ENCODE results near the gene MROH2A. TPM values are rescaled to one million over a fixed set of nuclear protein-coding genes. Genes with fewer than 3 reads are reported as not detected.
"Not testable (repeated sequence)": the region's sequence is repeated elsewhere in the genome, so short reads cannot be mapped to it uniquely, and the experiment has no call there.

MROH2A gene, protein sequence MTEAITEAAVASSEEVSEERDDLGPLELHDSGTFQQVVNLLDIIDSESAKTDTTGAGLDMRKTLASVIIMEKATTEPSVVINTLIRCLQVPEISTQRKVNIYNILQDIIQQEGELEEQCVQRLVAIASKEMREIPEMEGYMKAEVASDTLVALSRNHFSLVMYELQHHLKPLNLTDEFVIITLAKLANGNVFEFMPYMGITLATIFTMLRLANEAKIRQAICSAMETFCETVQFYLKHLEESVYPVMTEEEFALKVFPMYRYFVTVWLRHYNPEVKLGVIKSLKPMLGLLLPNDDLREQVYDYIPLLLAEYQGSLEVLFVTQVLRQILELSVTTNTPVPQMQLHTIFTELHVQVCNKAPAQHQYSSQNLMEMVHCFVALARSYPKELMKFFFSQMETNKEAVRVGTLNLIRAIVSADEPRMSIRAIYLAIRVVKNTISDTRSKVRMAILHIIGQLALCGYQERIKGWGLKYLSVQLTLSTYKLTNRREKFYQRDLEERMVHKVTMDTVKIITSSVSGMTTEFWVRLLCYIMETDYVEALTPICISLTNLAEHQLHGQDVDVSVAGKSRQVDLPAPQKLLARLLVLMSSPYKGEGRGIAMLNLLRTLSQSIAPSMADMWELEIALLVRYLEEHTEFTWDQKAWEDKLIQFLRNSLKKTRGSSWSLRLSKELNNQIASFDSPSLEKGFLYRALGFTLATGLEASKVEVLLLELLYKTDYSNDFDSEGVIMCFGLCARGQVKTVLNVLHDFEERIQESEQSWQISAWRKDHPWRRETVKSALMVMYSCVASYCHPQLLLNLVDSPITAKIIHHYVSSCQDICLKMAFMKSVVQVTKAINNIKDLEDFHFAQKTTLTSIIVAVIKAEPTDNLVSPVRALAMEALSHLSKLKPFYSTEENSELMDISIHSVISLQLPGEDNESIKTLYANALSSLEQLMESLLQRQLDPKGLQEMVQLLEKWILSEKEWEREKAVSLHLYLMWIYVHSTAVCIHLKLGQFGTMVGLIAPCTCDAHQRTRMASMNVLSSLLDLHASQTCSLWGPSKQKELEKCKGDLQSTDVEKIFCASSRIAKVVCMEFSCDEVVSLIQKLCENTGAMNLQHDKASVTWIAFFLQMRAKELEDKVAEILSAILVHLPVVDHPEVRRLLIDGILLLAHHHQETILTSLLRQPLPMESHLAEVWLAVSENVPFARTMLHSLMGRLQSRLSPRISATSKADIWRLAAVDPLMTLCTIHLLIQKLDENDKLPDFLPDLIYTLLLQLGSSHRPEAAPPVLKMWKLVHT (N-terminal part only)
- 0.48 TPM in 1 of 2 replicates, not detected in the other for total RNA-seq (2014; rRNA removed; shearing (Covaris generic))

DNA sequence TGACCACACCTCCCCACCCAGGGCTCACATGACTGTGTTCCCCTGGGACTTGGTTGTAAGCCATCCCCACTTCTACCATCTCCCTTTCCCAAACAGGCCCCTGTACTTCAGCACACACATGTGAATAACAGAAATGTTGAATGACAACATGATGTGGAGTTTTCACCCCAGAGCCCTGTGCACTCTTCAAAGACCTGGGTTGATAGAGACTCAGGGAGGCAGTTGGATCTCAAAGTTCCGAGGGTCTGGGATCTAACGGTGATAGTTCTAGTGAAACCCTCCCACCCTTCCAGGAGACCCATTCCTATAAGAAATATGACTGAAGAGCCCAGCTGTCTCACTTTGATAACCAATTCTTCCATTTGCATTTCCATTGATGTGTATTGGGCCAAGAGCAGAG is at the start of gene MROH2A:
MROH2A (plus strand) TSS at position 301 of the 400 bp plus-strand sequence. CDS start 1,029 bp downstream, outside the sequence.
- DNase-seq (ENCODE audit: low spot score): no peak

DNA sequence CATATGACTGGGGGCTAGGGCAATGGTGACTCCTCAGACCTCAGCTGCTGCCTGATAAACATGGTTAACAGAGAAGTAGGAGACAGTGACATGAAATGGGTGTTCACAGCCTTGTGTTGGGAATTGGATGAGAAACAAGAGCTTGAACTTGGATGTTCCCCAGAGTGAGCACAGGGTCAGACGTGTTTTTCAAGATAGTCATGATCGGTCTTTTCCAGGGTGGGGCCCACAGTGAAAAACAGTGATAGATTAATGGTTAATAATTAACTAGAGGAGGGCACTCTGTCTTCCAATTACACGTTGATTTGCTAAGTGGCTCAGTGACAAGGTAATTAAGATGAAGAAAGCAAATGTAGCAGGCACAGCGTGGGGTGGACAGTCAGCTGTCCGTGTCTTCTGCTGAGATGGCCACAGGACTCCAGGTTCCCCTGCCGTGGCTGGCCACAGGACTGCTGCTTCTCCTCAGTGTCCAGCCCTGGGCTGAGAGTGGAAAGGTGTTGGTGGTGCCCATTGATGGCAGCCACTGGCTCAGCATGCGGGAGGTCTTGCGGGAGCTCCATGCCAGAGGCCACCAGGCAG is 49.3 kb upstream of the MROH2A start, which contains the start of gene UGT1A3:
UGT1A3 (plus strand) TSS at position 320 of the 579 bp plus-strand sequence; CDS start at position 405, 85 bp downstream.
- no peak for DNase-seq (ENCODE audit: low spot score)

DNA sequence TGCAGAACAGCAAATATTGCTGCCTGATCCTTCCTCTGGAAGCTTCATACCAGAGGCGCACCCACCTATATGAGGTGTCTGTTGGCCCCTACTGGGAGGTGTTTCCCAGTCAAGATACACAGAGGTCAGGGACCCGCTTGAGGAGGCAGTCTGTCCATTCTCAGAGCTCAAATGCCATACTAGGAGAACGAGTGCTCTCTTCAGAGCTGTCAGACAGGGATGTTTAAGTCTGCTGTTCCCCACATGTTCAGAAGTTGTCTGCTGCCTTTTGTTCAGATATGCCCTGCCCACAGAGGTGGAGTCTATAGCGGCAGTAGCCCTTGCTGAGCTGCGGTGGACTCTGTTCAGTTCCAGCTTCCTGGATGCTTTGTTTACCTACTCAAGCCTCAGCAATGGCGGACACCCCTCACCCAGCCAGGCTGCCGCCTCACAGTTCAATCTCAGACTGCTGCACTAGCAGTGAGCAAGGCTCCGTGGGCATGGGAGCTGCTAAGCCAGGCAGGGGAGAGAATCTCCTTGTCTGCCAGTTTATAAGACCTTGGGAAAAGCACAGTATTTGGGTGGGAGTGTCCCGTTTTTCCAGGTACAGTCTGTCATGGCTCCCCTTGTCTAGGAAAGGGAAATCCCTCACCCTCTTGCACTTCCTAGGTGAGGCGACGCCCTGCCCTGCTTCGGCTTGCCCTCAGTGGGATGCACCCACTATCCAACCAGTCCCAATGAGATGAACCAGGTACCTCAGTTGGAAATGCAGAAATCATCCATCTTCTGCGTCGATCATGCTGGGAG is 41.1 kb upstream of the MROH2A start:
- not testable (repeated sequence) for DNase-seq (ENCODE audit: low spot score)

DNA sequence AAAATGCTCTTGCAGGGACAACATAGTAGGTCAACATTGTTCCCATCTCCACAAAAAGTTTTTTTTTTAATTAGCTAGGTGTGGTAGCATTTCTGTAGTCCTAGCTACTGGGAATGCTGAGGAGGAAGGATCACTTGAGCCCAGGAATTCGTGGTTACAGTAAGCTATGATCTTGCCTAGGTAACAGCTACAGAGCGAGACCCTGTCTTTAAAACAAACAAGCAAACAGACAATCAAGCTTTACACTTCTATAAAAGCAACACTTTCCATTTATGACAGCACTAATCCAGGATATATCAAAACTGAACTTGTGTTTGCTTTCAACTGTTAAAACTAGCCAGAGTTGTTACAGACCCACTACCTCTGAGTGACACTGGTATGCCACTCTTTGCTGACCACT is 37.3 kb upstream of the MROH2A start:
- no peak for DNase-seq (ENCODE audit: low spot score)

DNA sequence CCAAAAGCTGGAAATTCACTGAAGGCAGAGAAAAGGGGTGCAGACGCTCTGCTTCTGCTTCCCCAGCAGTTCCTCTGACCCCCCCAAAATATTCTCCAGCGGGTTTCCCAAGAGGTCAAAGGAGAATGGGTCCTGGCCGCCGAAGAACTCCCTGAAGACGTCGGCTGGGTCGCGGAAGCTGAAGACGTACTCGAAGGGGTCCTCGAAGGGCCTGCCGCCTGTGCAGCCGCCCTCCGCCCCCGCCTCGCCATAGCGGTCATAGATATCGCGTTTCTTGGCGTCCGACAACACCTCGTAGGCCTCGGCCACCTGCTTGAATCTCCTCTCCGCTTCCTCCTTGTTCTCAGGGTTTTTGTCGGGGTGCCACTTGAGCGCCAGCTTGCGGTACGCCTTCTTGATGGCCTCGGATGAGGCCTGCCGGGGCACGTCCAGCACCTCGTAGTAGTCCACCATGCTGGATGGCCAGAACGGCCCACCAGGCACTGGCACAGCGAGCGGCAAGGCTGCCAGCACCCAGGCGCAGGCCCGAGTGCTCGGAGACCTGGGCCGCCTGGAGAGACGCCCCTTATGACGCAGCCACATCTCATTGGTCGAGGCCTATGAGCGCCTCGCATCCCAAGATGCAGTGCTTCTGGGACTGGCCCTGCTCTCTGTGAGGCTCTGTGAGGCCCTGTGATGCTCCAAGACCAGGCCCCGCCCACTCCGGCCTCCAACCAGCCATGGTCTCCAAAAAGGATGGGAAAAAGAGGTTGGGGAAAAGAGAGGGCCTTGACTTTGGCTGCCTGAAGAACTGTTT is 34.5 kb upstream of the MROH2A start:
- no peak for DNase-seq (ENCODE audit: low spot score)

DNA sequence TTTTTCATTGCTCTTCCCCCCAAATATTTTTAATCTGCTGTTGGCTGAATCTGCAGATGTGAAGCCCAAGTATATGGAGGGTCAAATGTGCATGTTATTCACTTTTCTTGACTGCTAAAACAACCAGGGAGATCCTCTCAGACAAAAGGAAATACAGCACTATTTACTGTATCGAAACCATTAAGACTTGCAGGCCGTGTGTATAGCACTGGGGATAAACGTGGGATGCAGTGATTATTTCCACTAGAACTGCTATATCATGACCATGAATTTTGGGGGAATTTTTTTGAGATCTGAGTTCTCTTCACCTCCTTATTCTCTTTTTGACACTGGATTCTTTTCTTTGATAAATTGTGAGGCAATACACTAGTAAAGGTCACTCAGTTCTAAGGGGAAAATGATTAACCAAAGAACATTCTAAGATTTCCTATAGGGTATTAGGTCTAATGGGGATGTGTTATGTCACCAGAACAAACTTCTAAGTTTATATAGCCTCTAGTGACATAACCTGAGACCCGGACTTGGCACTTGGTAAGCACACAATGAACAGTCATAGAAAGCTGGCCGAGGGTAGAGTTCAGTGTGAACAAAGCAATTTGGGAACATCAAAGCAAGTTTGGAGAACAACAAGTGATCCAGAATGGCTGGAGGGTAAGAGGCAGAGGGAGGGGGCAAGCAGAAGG is 32.9 kb upstream of the MROH2A start:
- no peak for DNase-seq (ENCODE audit: low spot score)

DNA sequence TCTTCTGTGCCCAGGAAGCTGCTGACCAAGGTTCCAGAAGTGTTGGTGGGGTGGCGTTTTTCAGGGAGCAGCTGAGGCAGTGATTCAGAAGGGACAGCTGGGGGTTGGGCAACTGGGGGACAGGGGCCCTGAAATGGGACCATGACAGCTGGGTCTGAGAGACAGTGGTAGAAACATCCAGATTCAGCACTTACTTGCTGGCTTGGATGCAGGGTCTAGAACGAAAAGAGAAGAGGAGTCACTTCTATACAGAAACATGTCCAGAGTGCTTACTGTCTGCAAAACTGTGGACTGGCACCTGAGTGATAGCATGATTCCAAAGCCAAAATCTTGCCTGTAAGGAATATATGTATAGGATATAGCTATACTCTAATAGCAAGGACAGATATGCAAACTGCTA is 32.3 kb upstream of the MROH2A start:
- not testable (repeated sequence) for DNase-seq (ENCODE audit: low spot score)

DNA sequence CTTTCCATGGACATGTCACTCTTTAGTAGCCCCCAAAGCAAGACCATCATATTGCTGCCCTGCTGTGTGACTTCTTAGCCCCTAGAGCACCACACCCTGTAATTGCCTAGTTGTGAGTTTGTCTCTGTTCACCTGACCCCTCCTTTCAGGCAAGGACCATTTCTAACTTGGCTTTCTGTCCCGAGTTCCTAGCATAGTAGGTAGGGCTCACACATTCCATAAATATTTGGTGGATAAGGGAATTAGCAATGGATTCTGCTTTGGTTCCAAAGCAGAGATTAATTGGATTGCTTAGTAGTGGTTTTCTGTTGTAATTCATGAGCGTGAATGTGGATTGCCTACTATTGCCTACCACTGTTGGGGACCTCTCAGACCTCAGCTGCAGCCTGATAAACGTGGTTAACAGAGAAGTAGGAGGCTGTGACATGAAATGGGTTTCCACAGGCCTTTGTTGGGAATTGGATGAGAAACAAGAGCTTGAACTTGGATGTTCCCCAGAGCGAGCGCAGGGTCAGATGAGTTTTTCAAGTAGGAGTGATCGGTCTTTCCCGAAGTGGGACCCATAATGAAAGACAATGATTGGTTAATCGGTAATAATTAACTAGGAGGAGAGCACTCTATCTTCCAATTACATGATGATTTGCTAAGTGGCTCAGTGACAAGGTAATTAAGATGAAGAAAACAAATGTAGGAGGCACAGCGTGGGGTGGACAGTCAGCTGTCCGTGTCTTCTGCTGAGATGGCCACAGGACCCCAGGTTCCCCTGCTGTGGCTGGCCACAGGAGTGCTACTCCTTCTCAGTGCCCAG is 31.5 kb upstream of the MROH2A start:
- peak; percentile 46 for DNase-seq (ENCODE audit: low spot score)

DNA sequence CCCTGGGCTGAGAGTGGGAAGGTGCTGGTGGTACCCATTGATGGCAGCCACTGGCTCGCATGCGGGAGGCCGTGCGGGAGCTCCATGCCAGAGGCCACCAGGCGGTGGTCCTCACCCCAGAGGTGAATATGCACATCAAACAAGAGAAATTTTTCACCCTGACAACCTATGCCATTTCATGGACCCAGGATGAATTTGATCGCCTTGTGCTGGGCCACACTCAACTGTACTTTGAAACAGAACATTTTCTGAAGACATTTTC is 30.9 kb upstream of the MROH2A start:
- no peak for DNase-seq (ENCODE audit: low spot score)

DNA sequence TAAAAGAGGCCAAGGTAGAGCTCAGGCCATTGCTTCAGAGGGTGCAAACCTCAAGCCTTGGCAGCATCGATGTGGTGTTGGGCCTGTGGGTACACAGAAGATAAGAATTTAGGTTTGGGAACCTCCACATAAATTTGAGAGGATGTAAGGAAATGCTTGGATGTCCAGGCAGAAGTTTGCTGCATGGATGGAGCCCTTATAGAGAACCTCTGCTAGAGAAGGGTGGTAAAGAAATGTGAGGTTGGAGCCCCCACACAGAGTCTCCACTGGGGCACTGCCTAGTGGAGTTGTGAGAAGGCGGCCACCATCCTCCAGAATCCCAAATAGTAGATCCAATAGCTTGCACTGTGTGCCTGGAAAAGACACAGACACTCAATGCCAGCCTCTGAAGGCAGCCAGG is 27.4 kb upstream of the MROH2A start:
- DNase-seq (ENCODE audit: low spot score): not testable (repeated sequence)

DNA sequence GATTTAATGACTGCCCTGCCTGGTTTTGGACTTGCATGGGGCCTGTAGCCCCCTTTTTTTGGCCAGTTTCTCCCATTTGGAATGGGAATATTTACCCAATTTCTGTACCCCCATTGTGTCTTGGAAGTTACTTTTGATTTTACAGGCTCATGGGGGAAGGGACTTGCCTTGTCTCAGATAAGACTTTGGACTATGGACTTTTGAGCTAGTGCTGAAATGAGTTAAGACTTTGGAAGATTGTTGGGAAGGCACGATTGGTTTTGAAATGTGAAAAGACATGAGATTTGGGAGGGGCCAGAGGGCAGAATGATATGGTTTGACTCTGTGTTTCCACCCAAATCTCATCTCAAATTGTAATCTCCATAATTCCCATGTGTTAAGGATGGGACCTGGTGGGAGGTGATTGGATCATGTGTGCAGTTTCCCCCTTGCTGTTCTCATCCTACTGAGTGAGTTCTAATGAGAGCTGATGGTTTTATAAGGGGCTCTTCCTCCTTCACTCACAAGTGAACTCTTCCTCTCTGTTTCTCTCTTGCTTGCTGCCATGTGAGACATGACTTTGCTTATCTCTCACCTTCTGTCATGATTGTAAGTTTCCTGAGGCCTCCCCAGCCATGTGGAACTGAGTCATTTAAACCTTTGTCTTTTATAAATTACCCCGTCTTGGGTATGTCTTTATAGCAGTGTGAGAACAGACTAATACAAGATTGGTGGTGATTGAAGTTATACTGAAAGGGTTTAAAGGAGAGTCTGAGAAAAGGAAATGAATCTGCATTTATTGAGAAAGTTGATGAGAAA is 26.7 kb upstream of the MROH2A start:
- DNase-seq (ENCODE audit: low spot score): not testable (repeated sequence)

DNA sequence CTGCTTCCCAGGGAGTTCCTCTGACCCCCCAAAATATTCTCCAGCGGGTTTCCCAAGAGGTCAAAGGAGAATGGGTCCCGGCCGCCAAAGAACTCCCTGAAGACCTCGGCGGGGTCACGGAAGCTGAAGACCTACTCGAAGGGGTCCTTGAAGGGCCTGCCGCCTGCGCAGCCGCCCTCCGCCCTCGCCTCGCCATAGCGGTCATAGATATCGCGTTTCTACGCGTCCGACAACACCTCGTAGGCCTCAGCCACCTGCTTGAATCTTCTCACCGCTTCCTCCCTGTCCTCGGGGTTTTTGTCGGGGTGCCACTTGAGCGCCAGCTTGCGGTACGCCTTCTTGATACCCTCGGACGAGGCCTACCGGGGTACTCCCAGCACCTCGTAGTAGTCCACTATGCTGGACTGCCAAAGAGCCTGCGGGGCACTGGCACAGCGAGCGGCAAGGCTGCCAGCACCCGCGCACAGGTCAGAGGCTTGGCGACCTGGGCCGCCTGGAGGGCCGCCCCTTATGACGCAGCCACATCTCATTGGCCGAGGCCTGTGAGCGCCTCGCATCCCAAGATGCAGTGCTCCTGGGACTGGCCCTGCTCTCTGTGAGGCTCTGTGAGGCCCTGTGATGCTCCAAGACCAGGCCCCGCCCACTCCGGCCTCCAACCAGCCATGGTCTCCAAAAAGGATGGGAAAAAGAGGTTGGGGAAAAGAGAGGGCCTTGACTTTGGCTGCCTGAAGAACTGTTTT is 23.1 kb upstream of the MROH2A start:
- DNase-seq (ENCODE audit: low spot score): no peak

DNA sequence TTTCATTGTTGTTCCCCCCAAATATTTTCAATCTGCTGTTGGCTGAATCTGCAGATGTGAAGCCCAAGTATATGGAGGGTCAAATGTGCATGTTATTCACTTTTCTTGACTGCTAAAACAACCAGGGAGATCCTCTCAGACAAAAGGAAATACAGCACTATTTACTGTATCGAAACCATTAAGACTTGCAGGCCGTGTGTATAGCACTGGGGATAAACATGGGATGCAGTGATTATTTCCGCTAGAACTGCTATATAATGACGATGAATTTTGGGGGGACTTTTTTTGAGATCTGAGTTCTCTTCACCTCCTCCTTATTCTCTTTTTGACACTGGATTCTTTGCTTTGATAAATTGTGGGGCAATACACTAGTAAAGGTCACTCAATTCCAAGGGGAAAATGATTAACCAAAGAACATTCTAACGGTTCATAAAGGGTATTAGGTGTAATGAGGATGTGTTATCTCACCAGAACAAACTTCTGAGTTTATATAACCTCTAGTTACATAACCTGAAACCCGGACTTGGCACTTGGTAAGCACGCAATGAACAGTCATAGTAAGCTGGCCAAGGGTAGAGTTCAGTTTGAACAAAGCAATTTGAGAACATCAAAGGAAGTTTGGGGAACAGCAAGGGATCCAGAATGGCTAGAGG is 21.6 kb upstream of the MROH2A start:
- DNase-seq (ENCODE audit: low spot score): no peak

DNA sequence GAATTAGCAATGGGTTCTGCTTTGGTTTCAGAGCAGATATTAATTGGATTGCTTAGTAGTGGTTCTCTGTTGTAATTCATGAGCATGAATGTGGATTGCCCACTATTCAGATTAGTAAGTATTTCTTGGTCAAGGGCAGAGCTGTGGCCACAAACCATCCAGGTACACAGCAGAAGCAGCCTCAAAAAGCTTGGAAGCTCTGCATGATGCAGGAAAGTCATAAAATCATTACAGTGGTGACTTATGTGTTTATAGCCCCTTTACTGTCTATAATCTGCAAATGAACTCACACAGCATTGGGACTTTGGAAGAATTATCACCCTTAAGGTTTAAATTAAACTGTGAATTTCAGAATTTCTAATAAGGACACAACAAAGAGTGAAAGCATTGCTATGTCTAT is 20.0 kb upstream of the MROH2A start:
- no peak for DNase-seq (ENCODE audit: low spot score)

DNA sequence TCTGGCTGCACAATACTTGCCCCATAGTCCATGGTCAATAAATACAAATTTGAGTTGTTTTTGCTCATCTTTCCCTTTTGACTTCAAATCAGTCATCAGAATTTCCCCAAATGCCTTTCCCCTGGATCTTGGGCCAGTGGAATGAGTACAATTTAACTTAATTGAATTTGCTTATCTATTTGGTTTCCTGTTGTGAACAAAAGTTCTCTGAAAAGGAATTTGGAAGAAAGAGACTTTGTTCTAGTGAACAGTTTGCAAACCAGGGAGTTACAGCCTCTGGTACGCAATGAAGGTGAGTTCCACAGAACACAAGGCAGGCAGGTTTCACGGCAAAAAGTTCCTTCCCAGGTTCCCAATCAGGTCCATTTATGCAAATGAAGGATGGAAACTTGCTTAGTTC is 19.3 kb upstream of the MROH2A start:
- DNase-seq (ENCODE audit: low spot score): no peak

DNA sequence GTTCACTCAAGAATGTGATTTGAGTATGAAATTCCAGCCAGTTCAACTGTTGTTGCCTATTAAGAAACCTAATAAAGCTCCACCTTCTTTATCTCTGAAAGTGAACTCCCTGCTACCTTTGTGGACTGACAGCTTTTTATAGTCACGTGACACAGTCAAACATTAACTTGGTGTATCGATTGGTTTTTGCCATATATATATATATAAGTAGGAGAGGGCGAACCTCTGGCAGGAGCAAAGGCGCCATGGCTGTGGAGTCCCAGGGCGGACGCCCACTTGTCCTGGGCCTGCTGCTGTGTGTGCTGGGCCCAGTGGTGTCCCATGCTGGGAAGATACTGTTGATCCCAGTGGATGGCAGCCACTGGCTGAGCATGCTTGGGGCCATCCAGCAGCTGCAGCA is 18.1 kb upstream of the MROH2A start, which contains the start of gene UGT1A1:
UGT1A1 (plus strand) TSS at position 228 of the 400 bp plus-strand sequence; CDS start at position 246, 18 bp downstream.
- no peak for DNase-seq (ENCODE audit: low spot score)
